Activated CD4-positive, alpha-beta T cell treated with anti-CD3 and anti-CD28 coated beads for 36 hours (primary cell): ENCODE measurements around the gene PCDHGB1. TPM values are rescaled to one million over a fixed set of nuclear protein-coding genes. Genes with fewer than 3 reads are reported as not detected.
"Not testable (repeated sequence)": the region's sequence is repeated elsewhere in the genome, so short reads cannot be mapped to it uniquely, and the experiment has no call there.

ENCODE experiments used
- ATAC-seq: fragments of 200-7000 bp; cut with Tn5 transposase; one replicate; pipeline ENCODE4 v1.10.0; 2021; ENCODE audit warnings: mild to moderate bottlenecking, moderate library complexity
- CTCF ChIA-PET: fragments of 350-600 bp; sonication (Branson Sonifier 250); formaldehyde crosslinking; loops from one replicate; lab custom pipeline; 2021; ENCODE audit warnings: antibody characterized with exemption; lab: Charles Lee
- POLR2A ChIA-PET: fragments of 350-600 bp; sonication (Branson Sonifier 250); formaldehyde crosslinking; loops from one replicate; lab custom pipeline; 2021; ENCODE audit warnings: antibody characterized with exemption, inconsistent platforms; lab: Charles Lee
- DNase-seq: peaks from one replicate; pipeline ENCODE4 v3.0.0-alpha.2; 2020
- H3K27ac Mint-ChIP-seq: one replicate; pipeline ENCODE4 v1.8.0; 2021; ENCODE audit warnings: mixed read lengths
- H3K27me3 Mint-ChIP-seq: one replicate; pipeline ENCODE4 v1.8.0; 2021; ENCODE audit warnings: mixed read lengths
- H3K36me3 Mint-ChIP-seq: one replicate; pipeline ENCODE4 v1.8.0; 2021; ENCODE audit warnings: low read depth, mixed read lengths
- H3K4me1 Mint-ChIP-seq: one replicate; pipeline ENCODE4 v1.8.0; 2021; ENCODE audit warnings: mixed read lengths
- H3K4me3 Mint-ChIP-seq: one replicate; pipeline ENCODE4 v1.8.0; 2021; ENCODE audit warnings: mild to moderate bottlenecking, moderate library complexity, mixed read lengths
- H3K9me3 Mint-ChIP-seq: one replicate; pipeline ENCODE4 v1.8.0; 2021; ENCODE audit warnings: low read depth, mixed read lengths
- intact Hi-C, 2 experiments: fragments of 100-400 bp; cut with DNase I in 1 of 2; cut with micrococcal nuclease in 1 of 2; formaldehyde crosslinking; loops; one replicate each; pipeline versions ENCODE4 v1.14.2 to v1.15.1; 2022 to 2024; cut with DNase I, micrococcal nuclease
- total RNA-seq, 2 experiments: library from RNA; stranded (reverse); gene quantifications; one replicate each; pipeline ENCODE4 v1.2.3, GENCODE V29; 2021

The PCDHGB1 gene
- total RNA-seq, result not detected

GRCh38 chr5:141349917-141350619 is at the start of gene PCDHGB1:
TSS of gene PCDHGB1 (plus strand) at chr5:141350099. CDS start at chr5:141350261, 162 bp downstream.
- Mint-ChIP-seq H3K4me1 (no peaks in the 10 kb centered on the region), H3K4me3 (peak within 1 kb of the TSS; percentile 31)
- intact Hi-C loops, result loop anchor here (1.0 to 10.0 kb wide), 2 partner anchors 12 to 245 kb away; partner anchors contain the start of gene PCDHB3 (in 1 of the 2)

GRCh38 chr5:141303756-141304155 is 46.1 kb upstream of the PCDHGB1 start, which contains the start of gene SLC25A2:
TSS of gene SLC25A2 (minus strand) at chr5:141304049. CDS start at chr5:141303865, 184 bp downstream.
- Mint-ChIP-seq H3K9me3 (peaks cover 50% of the 10 kb centered on the region), H3K27ac (no peak within 1 kb of the TSS), H3K4me1 (no peaks in the 10 kb centered on the region), H3K4me3 (no peak within 1 kb of the TSS), H3K36me3 (peaks cover 25% of the 10 kb centered on the region), H3K27me3 (no peaks in the 10 kb centered on the region)
- intact Hi-C loops, result no loop called here
- no peak for ATAC-seq
- no peak for DNase-seq
- CTCF ChIA-PET, result interaction anchor here (0.8 to 1.4 kb wide), 2 partner anchors 8 to 13 kb away, joined by 3 read pairs; no protein-coding TSS in a partner anchor
- POLR2A ChIA-PET, result no interaction called here

More at GRCh38 chr5:141349917-141350619, at the start of gene PCDHGB1:
- Mint-ChIP-seq H3K9me3 (peaks cover 20% of the 10 kb centered on the region), H3K27me3 (peaks cover 63% of the 10 kb centered on the region), H3K36me3 (peaks cover 17% of the 10 kb centered on the region), H3K27ac (no peak within 1 kb of the TSS)
- POLR2A ChIA-PET, result no interaction called here
- CTCF ChIA-PET, result interaction anchor here (0.7 to 1.6 kb wide), 6 partner anchors 12 to 208 kb away, joined by 3 to 6 read pairs (median 4); partner anchors contain the start of genes PCDHGA10, PCDHGA12, PCDHGA2 and PCDHGB3
- peak; percentile 68 for DNase-seq
- peak; percentile 71 for ATAC-seq

GRCh38 chr5:141306630-141307029 is 43.3 kb upstream of the PCDHGB1 start:
- Mint-ChIP-seq H3K9me3 (peaks cover 55% of the 10 kb centered on the region), H3K4me1 (no peaks in the 10 kb centered on the region), H3K27ac (no peak overlapping the region), H3K36me3 (peaks cover 30% of the 10 kb centered on the region), H3K4me3 (no peak overlapping the region), H3K27me3 (no peaks in the 10 kb centered on the region)
- no peak for DNase-seq
- ChIA-PET POLR2A (no interaction called here), CTCF (interaction anchor here (1.0 kb wide), 1 partner anchor 12 kb away, joined by 5 read pairs; no protein-coding TSS in a partner anchor)
- ATAC-seq, result no peak
- intact Hi-C loops, result no loop called here

GRCh38 chr5:141313711-141314110 is 36.2 kb upstream of the PCDHGB1 start:
- H3K27ac Mint-ChIP-seq, result no peak overlapping the region
- intact Hi-C loops, result no loop called here
- no peak overlapping the region for H3K4me3 Mint-ChIP-seq
- ChIA-PET CTCF (no interaction called here), POLR2A (no interaction called here)
- peaks cover 4% of the 10 kb centered on the region for H3K4me1 Mint-ChIP-seq
- DNase-seq (no peak), ATAC-seq (no peak)
- no peaks in the 10 kb centered on the region for H3K27me3 Mint-ChIP-seq
- H3K9me3 Mint-ChIP-seq, result peaks cover 57% of the 10 kb centered on the region
- peaks cover 68% of the 10 kb centered on the region for H3K36me3 Mint-ChIP-seq

GRCh38 chr5:141316963-141317362 is 32.9 kb upstream of the PCDHGB1 start:
- H3K27me3 Mint-ChIP-seq, ATAC-seq, DNase-seq, intact Hi-C loops, H3K4me3 Mint-ChIP-seq, POLR2A ChIA-PET, H3K27ac Mint-ChIP-seq: not testable (repeated sequence)
- Mint-ChIP-seq H3K4me1 (peaks cover 23% of the 10 kb centered on the region), H3K36me3 (peaks cover 82% of the 10 kb centered on the region), H3K9me3 (peaks cover 51% of the 10 kb centered on the region)
- CTCF ChIA-PET, result interaction anchor here (0.8 to 0.9 kb wide), 2 partner anchors 9 to 13 kb away, joined by 3 read pairs; partner anchors contain the start of gene SLC25A2

- no peak overlapping the region for H3K27ac Mint-ChIP-seq
- intact Hi-C loops, result no loop called here
- no peaks in the 10 kb centered on the region for H3K27me3 Mint-ChIP-seq
- DNase-seq (no peak), ATAC-seq (no peak)
- ChIA-PET CTCF (interaction anchor here (0.7 to 3.6 kb wide), 14 partner anchors 9 to 915 kb away, joined by 3 to 25 read pairs (median 4); partner anchors contain the start of genes PCDHGA1, PCDHGA11, PCDHGB3 and PCDHGB6), POLR2A (no interaction called here)
- peak overlapping the region; percentile 91 for H3K4me3 Mint-ChIP-seq
- peaks cover 73% of the 10 kb centered on the region for H3K36me3 Mint-ChIP-seq
- H3K4me1 Mint-ChIP-seq, result peaks cover 23% of the 10 kb centered on the region
- peaks cover 40% of the 10 kb centered on the region for H3K9me3 Mint-ChIP-seq
Measured at GRCh38 chr5:141319202-141319601, 30.7 kb upstream of the PCDHGB1 start.

- no peak for ATAC-seq
- H3K36me3 Mint-ChIP-seq, result peaks cover 70% of the 10 kb centered on the region
- H3K27ac Mint-ChIP-seq, result peak overlapping the region; percentile 100
- POLR2A ChIA-PET, result interaction anchor here (0.8 to 1.4 kb wide), 2 partner anchors 10 to 50 kb away, joined by 4 read pairs; partner anchors contain the start of gene PCDHGB3
- peaks cover 2% of the 10 kb centered on the region for H3K27me3 Mint-ChIP-seq
- intact Hi-C loops, result loop anchor here (1.0 to 10.0 kb wide), 13 partner anchors 61 to 919 kb away; partner anchors contain the start of genes ANKHD1 (in 1 of the 2), DELE1 (in 1 of the 2), DIAPH1 (in 1 of the 2) and HDAC3 (in 1 of the 2)
- no peak for DNase-seq
- H3K9me3 Mint-ChIP-seq, result peaks cover 38% of the 10 kb centered on the region
- CTCF ChIA-PET, result interaction anchor here (0.8 to 3.6 kb wide), 24 partner anchors 8 to 915 kb away, joined by 3 to 25 read pairs (median 4); partner anchors contain the start of genes PCDHGA1, PCDHGA10, PCDHGA11 and PCDHGA12
- peak overlapping the region; percentile 91 for H3K4me3 Mint-ChIP-seq
- peaks cover 23% of the 10 kb centered on the region for H3K4me1 Mint-ChIP-seq
Measured at GRCh38 chr5:141319699-141320098, 30.2 kb upstream of the PCDHGB1 start.

GRCh38 chr5:141320225-141321169 is 29.4 kb upstream of the PCDHGB1 start, which contains the start of gene TAF7:
TSS of gene TAF7 (minus strand) at chr5:141320784. CDS start at chr5:141320044, 740 bp downstream.
- intact Hi-C loops, result loop anchor here (1.0 to 10.0 kb wide), 13 partner anchors 62 to 920 kb away; partner anchors contain the start of genes ANKHD1 (in 1 of the 2), DELE1 (in 1 of the 2), DIAPH1 (in 1 of the 2) and HDAC3 (in 1 of the 2)
- peak; percentile 96 for ATAC-seq
- H3K36me3 Mint-ChIP-seq, result peaks cover 62% of the 10 kb centered on the region
- peaks cover 23% of the 10 kb centered on the region for H3K4me1 Mint-ChIP-seq
- H3K9me3 Mint-ChIP-seq, result peaks cover 32% of the 10 kb centered on the region
- ChIA-PET CTCF (interaction anchor here (0.5 to 3.6 kb wide), 31 partner anchors 8 to 1693 kb away, joined by 3 to 25 read pairs (median 4); partner anchors contain the start of genes PCDHGA1, PCDHGA10, PCDHGA11 and PCDHGA12), POLR2A (interaction anchor here (0.8 to 1.4 kb wide), 3 partner anchors 10 to 50 kb away, joined by 3 to 4 read pairs (median 4); partner anchors contain the start of gene PCDHGB3)
- H3K4me3 Mint-ChIP-seq, result peak within 1 kb of the TSS; percentile 91
- peak within 1 kb of the TSS; percentile 100 for H3K27ac Mint-ChIP-seq
- H3K27me3 Mint-ChIP-seq, result peaks cover 2% of the 10 kb centered on the region
- DNase-seq, result peak; percentile 96

- Mint-ChIP-seq H3K27ac (no peak overlapping the region), H3K36me3 (peaks cover 52% of the 10 kb centered on the region), H3K9me3 (peaks cover 34% of the 10 kb centered on the region), H3K4me1 (peaks cover 25% of the 10 kb centered on the region), H3K27me3 (peaks cover 10% of the 10 kb centered on the region), H3K4me3 (no peak overlapping the region)
- DNase-seq (no peak), ATAC-seq (no peak)
- ChIA-PET CTCF (interaction anchor here (0.7 to 1.4 kb wide), 3 partner anchors 9 to 22 kb away, joined by 3 to 5 read pairs (median 3); partner anchors contain the start of genes PCDHGA1 and PCDHGA3), POLR2A (no interaction called here)
- intact Hi-C loops, result loop anchor here (5.0 to 10.0 kb wide), 6 partner anchors 240 to 685 kb away; partner anchors contain the start of genes DELE1 (in 1 of the 2), HDAC3 (in 1 of the 2), RELL2 (in 1 of the 2) and RNF14 (in 1 of the 2)
Measured at GRCh38 chr5:141322261-141322660, 27.6 kb upstream of the PCDHGB1 start.
